IMR-90 (cell line): Measurements from ENCODE around the gene AADACL3. TPM values are rescaled to one million over a fixed set of nuclear protein-coding genes. Genes with fewer than 3 reads are reported as not detected.

ENCODE experiments used
- ATAC-seq: fragments of 200-7000 bp; cut with Tn5 transposase; 2 replicates; pipeline ENCODE4 v1.9.1; 2020; ENCODE audit warnings: low read depth, mild to moderate bottlenecking, moderate library complexity
- BruUV-seq: library from RNA; stranded (reverse); fragments of 400-500 nt; replicated peaks from 2 replicates; lab custom pipeline; 2021; lab: Mats Ljungman, UMichigan
- CTCF ChIA-PET: fragments of 300-600 bp; formaldehyde crosslinking; extraction: SDS; loops from one replicate; lab custom pipeline; 2021; ENCODE audit warnings: antibody characterized with exemption; lab: Yijun Ruan, JAX
- POLR2A ChIA-PET: fragments of 300-600 bp; sonication (Branson Sonifier 250); formaldehyde crosslinking; loops from one replicate; lab custom pipeline; 2022; ENCODE audit warnings: antibody characterized with exemption; ENCODE audit not compliant: unreplicated experiment; lab: Charles Lee
- DNase-seq: peaks from one replicate; pipeline ENCODE4 v3.0.0; 2013
- H2AFZ ChIP-seq: replicated peaks from 2 replicates; pipeline ENCODE3; 2013; ENCODE audit warnings: low read length, mild to moderate bottlenecking; ENCODE audit not compliant: poor library complexity
- H2AK5ac ChIP-seq: 2 replicates; pipeline ENCODE4 v1.6.1; 2013; ENCODE audit warnings: low read depth, low read length, inconsistent platforms
- H2AK9ac ChIP-seq: replicated peaks from 2 replicates; pipeline ENCODE3; 2013; ENCODE audit warnings: mild to moderate bottlenecking, low read depth, low read length, moderate library complexity; ENCODE audit not compliant: poor library complexity
- H2BK120ac ChIP-seq: 2 replicates; pipeline ENCODE4 v1.6.1; 2013; ENCODE audit warnings: low read depth, low read length, inconsistent platforms
- H2BK15ac ChIP-seq: 3 replicates; pipeline ENCODE4 v1.6.1; 2013; ENCODE audit warnings: low read depth, low read length, inconsistent platforms
- H2BK20ac ChIP-seq: 2 replicates; pipeline ENCODE4 v1.6.1; 2013; ENCODE audit warnings: low read depth, mild to moderate bottlenecking, inconsistent platforms, low read length, moderate library complexity
- H2BK5ac ChIP-seq: 2 replicates; pipeline ENCODE4 v1.6.1; 2013; ENCODE audit warnings: mild to moderate bottlenecking, low read depth, low read length, inconsistent platforms; ENCODE audit not compliant: poor library complexity, severe bottlenecking
- H3K14ac ChIP-seq: replicated peaks from 2 replicates; pipeline ENCODE4 v1.6.1; 2013; ENCODE audit warnings: low read depth, low read length, inconsistent platforms
- H3K18ac ChIP-seq: 2 replicates; pipeline ENCODE4 v1.6.1; 2013; ENCODE audit warnings: low read depth, low read length, control low read depth
- H3K23ac ChIP-seq: 2 replicates; pipeline ENCODE4 v1.6.1; 2013; ENCODE audit warnings: low read depth, low read length, inconsistent platforms
- H3K27ac ChIP-seq: 2 replicates; pipeline ENCODE4 v1.5.1; 2013; ENCODE audit warnings: mild to moderate bottlenecking, control low read depth, low read length; ENCODE audit not compliant: insufficient read depth
- H3K27me3 ChIP-seq: 2 replicates; pipeline ENCODE4 v1.6.1; 2013; ENCODE audit warnings: low read length; ENCODE audit not compliant: control insufficient read depth, insufficient read depth
- H3K36me3 ChIP-seq: 2 replicates; pipeline ENCODE4 v1.6.1; 2013; ENCODE audit warnings: low read length, mixed read lengths; ENCODE audit not compliant: control insufficient read depth, insufficient read depth
- H3K4ac ChIP-seq: 2 replicates; pipeline ENCODE4 v1.6.1; 2013; ENCODE audit warnings: low read depth, low read length, inconsistent platforms
- H3K4me1 ChIP-seq: 2 replicates; pipeline ENCODE4 v1.6.1; 2013; ENCODE audit warnings: low read length, mixed read lengths; ENCODE audit not compliant: control insufficient read depth, insufficient read depth
- H3K4me2 ChIP-seq: 2 replicates; pipeline ENCODE4 v1.6.1; 2013; ENCODE audit warnings: low read depth, mild to moderate bottlenecking, control low read depth, low read length, moderate library complexity
- H3K4me3 ChIP-seq: 2 replicates; pipeline ENCODE4 v1.5.1; 2013; ENCODE audit warnings: low read depth, mild to moderate bottlenecking, control low read depth, low read length, moderate library complexity; ENCODE audit not compliant: insufficient read depth
- H3K56ac ChIP-seq: 2 replicates; pipeline ENCODE4 v1.6.1; 2013; ENCODE audit warnings: low read length, inconsistent platforms; ENCODE audit not compliant: insufficient read depth; ENCODE audit errors: extremely low read depth
- H3K79me1 ChIP-seq, 2 experiments: 2 replicates each; pipeline ENCODE4 v1.6.1; 2013; ENCODE audit warnings: low read length in 2 of 2, inconsistent platforms in 1 of 2, low read depth in 1 of 2
- H3K9ac ChIP-seq: 2 replicates; pipeline ENCODE4 v1.6.1; 2013; ENCODE audit warnings: low read depth, low read length, control low read depth
- H3K9me1 ChIP-seq: 2 replicates; pipeline ENCODE4 v1.6.1; 2013; ENCODE audit warnings: low read length, inconsistent platforms; ENCODE audit not compliant: insufficient read depth
- H3K9me3 ChIP-seq: 2 replicates; pipeline ENCODE4 v1.6.1; 2013; ENCODE audit warnings: low read length; ENCODE audit not compliant: control insufficient read depth, insufficient read depth
- H4K20me1 ChIP-seq: 2 replicates; pipeline ENCODE4 v1.6.1; 2013; ENCODE audit warnings: low read length, inconsistent platforms; ENCODE audit not compliant: insufficient read depth
- H4K5ac ChIP-seq: 2 replicates; pipeline ENCODE4 v1.6.1; 2013; ENCODE audit warnings: mild to moderate bottlenecking, low read depth, low read length, control low read depth
- H4K8ac ChIP-seq, 2 experiments: 2 replicates each; pipeline ENCODE4 v1.6.1; 2013; ENCODE audit warnings: low read depth in 2 of 2, low read length in 2 of 2, control low read depth in 1 of 2, inconsistent platforms in 1 of 2
- H4K91ac ChIP-seq: 2 replicates; pipeline ENCODE4 v1.6.1; 2013; ENCODE audit warnings: low read depth, low read length, inconsistent platforms; ENCODE audit not compliant: insufficient read depth
- BHLHE40 ChIP-seq: fragments of 150-350 bp; IDR thresholded peaks from 2 replicates; pipeline ENCODE4 v1.6.1; 2016; ENCODE audit warnings: mild to moderate bottlenecking, low read depth, low read length
- CEBPB ChIP-seq: IDR thresholded peaks from 2 replicates; pipeline ENCODE4 v1.6.1; 2012; ENCODE audit warnings: low read depth, low read length, improper control_type of control experiment
- CTCF ChIP-seq: conservative IDR thresholded peaks from 2 replicates; pipeline ENCODE4 v1.5.1; 2012; ENCODE audit warnings: mild to moderate bottlenecking, low read depth, low read length, improper control_type of control experiment
- ELK1 ChIP-seq: fragments of 150-350 bp; IDR thresholded peaks from 2 replicates; pipeline ENCODE4 v1.6.1; 2016; ENCODE audit warnings: low read depth, mild to moderate bottlenecking, low read length, moderate library complexity, borderline replicate concordance
- FOS ChIP-seq: fragments of 150-350 bp; IDR thresholded peaks from 2 replicates; pipeline ENCODE4 v1.6.1; 2016; ENCODE audit warnings: low read depth, low read length
- MXI1 ChIP-seq: IDR thresholded peaks from 2 replicates; pipeline ENCODE4 v1.6.1; 2012; ENCODE audit warnings: low read depth, mild to moderate bottlenecking, low read length, moderate library complexity, borderline replicate concordance
- NFE2L2 ChIP-seq: fragments of 150-350 bp; IDR thresholded peaks from 2 replicates; pipeline ENCODE4 v1.6.1; 2016; ENCODE audit warnings: low read depth, mild to moderate bottlenecking, low read length
- POLR2A ChIP-seq: IDR thresholded peaks from 2 replicates; pipeline ENCODE4 v1.6.1; 2012; ENCODE audit warnings: mild to moderate bottlenecking, low read depth, low read length
- RAD21 ChIP-seq: IDR thresholded peaks from 2 replicates; pipeline ENCODE4 v1.6.1; 2012; ENCODE audit warnings: low read length, improper control_type of control experiment
- RCOR1 ChIP-seq: IDR thresholded peaks from 2 replicates; pipeline ENCODE4 v1.6.1; 2012; ENCODE audit warnings: mild to moderate bottlenecking, low read length, improper control_type of control experiment; ENCODE audit not compliant: insufficient replicate concordance
- RFX5 ChIP-seq: IDR thresholded peaks from 2 replicates; pipeline ENCODE4 v1.8.0; 2012; ENCODE audit warnings: low read depth, mild to moderate bottlenecking, low read length, moderate library complexity
- SMC3 ChIP-seq: fragments of 150-350 bp; IDR thresholded peaks from 2 replicates; pipeline ENCODE4 v1.6.1; 2016; ENCODE audit warnings: low read depth, mild to moderate bottlenecking, antibody characterized with exemption, low read length, moderate library complexity
- USF2 ChIP-seq: fragments of 150-350 bp; IDR thresholded peaks from 2 replicates; pipeline ENCODE4 v1.6.1; 2017; ENCODE audit warnings: mild to moderate bottlenecking, antibody characterized with exemption, low read length, low read depth
- WGBS, 2 experiments: methylation state at CpG; one replicate each; pipeline versions ENCODE4 v1.1.5 to v1.1.7; 2013; ENCODE audit warnings: missing lambda C conversion rate in 2 of 2; ENCODE audit not compliant: insufficient read length in 1 of 2; ENCODE audit errors: extremely low coverage in 2 of 2; 5-methylcytosine and 5-hydroxymethylcytosine counted together
- dilution Hi-C: fragments of 300-500 bp; cut with HindIII; formaldehyde crosslinking; loops from one replicate; pipeline ENCODE4 v1.14.3; 2018; ENCODE audit warnings: low sequenced_read_pairs; ENCODE audit not compliant: unreplicated experiment
- in situ Hi-C: fragments of 300-500 bp; cut with MboI; formaldehyde crosslinking; loops from 3 replicates; pipeline ENCODE4 v1.14.3; 2019; ENCODE audit warnings: low sequenced_read_pairs, inconsistent platforms, mixed read lengths
- intact Hi-C: fragments of 100-400 bp; cut with micrococcal nuclease; formaldehyde crosslinking; loops from 2 replicates; pipeline ENCODE4 v1.10.0; 2022
- polyA plus RNA-seq, 3 experiments: library from polyadenylated mRNA; depleted of rRNA; stranded (reverse); fragments of >200 nt; gene quantifications; 2 replicates each; pipeline ENCODE4 v1.2.3, GENCODE V29; 2012; ENCODE audit warnings: low replicate concordance in 1 of 3
- total RNA-seq: library from RNA; depleted of rRNA; stranded (reverse); fragments of >200 nt; gene quantifications from 2 replicates; pipeline ENCODE4 v1.2.3, GENCODE V29; 2012

The AADACL3 gene
- total and polyA plus RNA-seq, 2 of the 4 experiments (the other 2 are of a cell fraction): not detected

GRCh38 chr1:12697397-12697796 is 18.5 kb upstream of the AADACL3 start:
- no peak overlapping the region for H2AFZ ChIP-seq
- no peaks in the 10 kb centered on the region for H3K36me3 ChIP-seq
- ChIA-PET POLR2A (no interaction called here), CTCF (no interaction called here)
- no peak overlapping the region for H2AK5ac ChIP-seq
- H2BK120ac ChIP-seq: no peak overlapping the region
- dilution Hi-C loops (no loop called here), intact Hi-C loops (no loop called here), in situ Hi-C loops (no loop called here)
- H2BK15ac ChIP-seq: no peak overlapping the region
- TF ChIP-seq FOS: no peak
- TF ChIP-seq CTCF: no peak
- no peak for TF ChIP-seq MXI1
- TF ChIP-seq BHLHE40: no peak
- TF ChIP-seq SMC3: no peak
- no peak for TF ChIP-seq RFX5
- no peak for TF ChIP-seq USF2
- TF ChIP-seq NFE2L2: no peak
- TF ChIP-seq RCOR1: no peak
- no peak for TF ChIP-seq POLR2A
- TF ChIP-seq CEBPB: no peak
- TF ChIP-seq ELK1: no peak
- TF ChIP-seq RAD21: no peak
- ATAC-seq (no peak), DNase-seq (no peak)
- no peak overlapping the region for H3K4me3 ChIP-seq
- no peak overlapping the region for H3K9ac ChIP-seq
- no peaks in the 10 kb centered on the region for H3K9me1 ChIP-seq
- no peak overlapping the region for H2BK20ac ChIP-seq
- no peaks in the 10 kb centered on the region for H4K20me1 ChIP-seq
- no peaks in the 10 kb centered on the region for H3K4me1 ChIP-seq
- no peak overlapping the region for H4K8ac ChIP-seq
- no peak overlapping the region for H3K4me2 ChIP-seq
- no peak overlapping the region for H3K4ac ChIP-seq
- no peak overlapping the region for H4K91ac ChIP-seq
- no peak overlapping the region for H3K23ac ChIP-seq
- no peaks in the 10 kb centered on the region for H3K9me3 ChIP-seq
- no peak overlapping the region for H3K14ac ChIP-seq
- no peak overlapping the region for H4K5ac ChIP-seq
- H2BK5ac ChIP-seq: no peak overlapping the region
- no peak overlapping the region for H3K56ac ChIP-seq
- no CpG with 5 or more reads among the region's 3 CpGs for WGBS, 2 experiments
- BruUV-seq: no TSS peak
- no peak overlapping the region for H3K27ac ChIP-seq
- H3K79me1 ChIP-seq: no peaks in the 10 kb centered on the region
- no peak overlapping the region for H3K18ac ChIP-seq
- no peaks in the 10 kb centered on the region for H3K27me3 ChIP-seq
- H2AK9ac ChIP-seq: no peak overlapping the region
